ENCODE measurements around the gene HNRNPF. TPM values are rescaled to one million over a fixed set of nuclear protein-coding genes. Genes with fewer than 3 reads are reported as not detected.

Gene HNRNPF
- polyA plus RNA-seq, 2 of the 4 experiments (the other 2 are of a cell fraction) = 228 to 271 TPM

- WGBS (ENCODE audit: missing lambda C conversion rate) = 10% methylated on average over 2 of the region's 2 CpGs
- TF ChIP-seq RCOR1 (IDR thresholded peaks at IDR 0.05; ENCODE audit: low read depth, low read length) (no peak), JUNB (IDR thresholded peaks at IDR 0.05) (no peak), FOSL2 (IDR thresholded peaks at IDR 0.05) (no peak), FOSL2 (CRISPR knock-in tag; IDR thresholded peaks at IDR 0.05) (no peak), NFE2L2 (conservative IDR thresholded peaks at IDR 0.05; ENCODE audit: low read length) (no peak), ATOH8 (CRISPR knock-in tag; IDR thresholded peaks at IDR 0.05; ENCODE audit: low read depth) (no peak), FOSB (CRISPR knock-in tag; IDR thresholded peaks at IDR 0.05) (no peak), JUN (IDR thresholded peaks at IDR 0.05) (no peak), KDM5A (IDR thresholded peaks at IDR 0.05) (no peak), MYC (IDR thresholded peaks at IDR 0.05; ENCODE audit: borderline replicate concordance, low read length) (no peak), CHD4 (IDR thresholded peaks at IDR 0.05; ENCODE audit: borderline replicate concordance) (no peak), CBX2 (IDR thresholded peaks at IDR 0.05; ENCODE audit: borderline replicate concordance, low read depth) (no peak)
- peaks cover 40% of the 10 kb centered on the region for H3K4me1 ChIP-seq
- ChIA-PET POLR2A (interaction anchor here (0.5 kb wide), 1 partner anchor 55 kb away, joined by 3 read pairs; no protein-coding TSS in a partner anchor), CTCF (interaction anchor here (0.9 to 11.0 kb wide), 4 partner anchors 26 to 239 kb away, joined by 3 to 234 read pairs (median 9); no protein-coding TSS in a partner anchor)
- H3K4me3 ChIP-seq = no peak overlapping the region
- H3K9me3 ChIP-seq = no peaks in the 10 kb centered on the region
- FAIRE-seq = no peak
- no peak for ATAC-seq
- H3K4me2 ChIP-seq = no peak overlapping the region
- DNase-seq (ENCODE audit: low read depth in 1 of 2, low spot score in 1 of 2) = no peak
- peak overlapping the region; percentile 68 to 77; a peak in 5 of 6 replicates for H3K27ac ChIP-seq
These were observed 54.1 kb downstream of the HNRNPF start for GRCh38 chr10:43354879-43355380.

GRCh38 chr10:43354330-43354635 is 54.7 kb downstream of the HNRNPF start:
- no peak overlapping the region for H3K4me3 ChIP-seq
- TF ChIP-seq, protein P1, sequence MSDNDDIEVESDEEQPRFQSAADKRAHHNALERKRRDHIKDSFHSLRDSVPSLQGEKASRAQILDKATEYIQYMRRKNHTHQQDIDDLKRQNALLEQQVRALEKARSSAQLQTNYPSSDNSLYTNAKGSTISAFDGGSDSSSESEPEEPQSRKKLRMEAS (IDR thresholded peaks at IDR 0.05) = no peak
- TF ChIP-seq, protein P2, sequence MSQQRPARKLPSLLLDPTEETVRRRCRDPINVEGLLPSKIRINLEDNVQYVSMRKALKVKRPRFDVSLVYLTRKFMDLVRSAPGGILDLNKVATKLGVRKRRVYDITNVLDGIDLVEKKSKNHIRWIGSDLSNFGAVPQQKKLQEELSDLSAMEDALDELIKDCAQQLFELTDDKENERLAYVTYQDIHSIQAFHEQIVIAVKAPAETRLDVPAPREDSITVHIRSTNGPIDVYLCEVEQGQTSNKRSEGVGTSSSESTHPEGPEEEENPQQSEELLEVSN (IDR thresholded peaks at IDR 0.05; ENCODE audit: borderline replicate concordance, low read depth) = no peak
- TF ChIP-seq SREBF2 (IDR thresholded peaks at IDR 0.05) = no peak
- TF ChIP-seq EHMT2 (IDR thresholded peaks at IDR 0.05; ENCODE audit: low read depth) = no peak
- no peak for TF ChIP-seq JUNB (IDR thresholded peaks at IDR 0.05)
- no peak for TF ChIP-seq ZSCAN20 (CRISPR knock-in tag; IDR thresholded peaks at IDR 0.05)
- TF ChIP-seq, protein P3, sequence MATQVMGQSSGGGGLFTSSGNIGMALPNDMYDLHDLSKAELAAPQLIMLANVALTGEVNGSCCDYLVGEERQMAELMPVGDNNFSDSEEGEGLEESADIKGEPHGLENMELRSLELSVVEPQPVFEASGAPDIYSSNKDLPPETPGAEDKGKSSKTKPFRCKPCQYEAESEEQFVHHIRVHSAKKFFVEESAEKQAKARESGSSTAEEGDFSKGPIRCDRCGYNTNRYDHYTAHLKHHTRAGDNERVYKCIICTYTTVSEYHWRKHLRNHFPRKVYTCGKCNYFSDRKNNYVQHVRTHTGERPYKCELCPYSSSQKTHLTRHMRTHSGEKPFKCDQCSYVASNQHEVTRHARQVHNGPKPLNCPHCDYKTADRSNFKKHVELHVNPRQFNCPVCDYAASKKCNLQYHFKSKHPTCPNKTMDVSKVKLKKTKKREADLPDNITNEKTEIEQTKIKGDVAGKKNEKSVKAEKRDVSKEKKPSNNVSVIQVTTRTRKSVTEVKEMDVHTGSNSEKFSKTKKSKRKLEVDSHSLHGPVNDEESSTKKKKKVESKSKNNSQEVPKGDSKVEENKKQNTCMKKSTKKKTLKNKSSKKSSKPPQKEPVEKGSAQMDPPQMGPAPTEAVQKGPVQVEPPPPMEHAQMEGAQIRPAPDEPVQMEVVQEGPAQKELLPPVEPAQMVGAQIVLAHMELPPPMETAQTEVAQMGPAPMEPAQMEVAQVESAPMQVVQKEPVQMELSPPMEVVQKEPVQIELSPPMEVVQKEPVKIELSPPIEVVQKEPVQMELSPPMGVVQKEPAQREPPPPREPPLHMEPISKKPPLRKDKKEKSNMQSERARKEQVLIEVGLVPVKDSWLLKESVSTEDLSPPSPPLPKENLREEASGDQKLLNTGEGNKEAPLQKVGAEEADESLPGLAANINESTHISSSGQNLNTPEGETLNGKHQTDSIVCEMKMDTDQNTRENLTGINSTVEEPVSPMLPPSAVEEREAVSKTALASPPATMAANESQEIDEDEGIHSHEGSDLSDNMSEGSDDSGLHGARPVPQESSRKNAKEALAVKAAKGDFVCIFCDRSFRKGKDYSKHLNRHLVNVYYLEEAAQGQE (IDR thresholded peaks at IDR 0.05) = no peak
- no peak for TF ChIP-seq HOXB13 (CRISPR knock-in tag; IDR thresholded peaks at IDR 0.05; ENCODE audit: low read depth)
- no peak for TF ChIP-seq ELK1 (IDR thresholded peaks at IDR 0.05; ENCODE audit: low read depth, low read length)
- TF ChIP-seq BHLHE40 (IDR thresholded peaks at IDR 0.05; ENCODE audit: low read depth, low read length) = no peak
- TF ChIP-seq, protein P4, sequence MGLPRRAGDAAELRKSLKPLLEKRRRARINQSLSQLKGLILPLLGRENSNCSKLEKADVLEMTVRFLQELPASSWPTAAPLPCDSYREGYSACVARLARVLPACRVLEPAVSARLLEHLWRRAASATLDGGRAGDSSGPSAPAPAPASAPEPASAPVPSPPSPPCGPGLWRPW (IDR thresholded peaks at IDR 0.05) = no peak
- peak in 1 of 2 experiments; percentile 15; a peak in 1 of 6 replicates for ATAC-seq
- peaks cover 40% of the 10 kb centered on the region for H3K4me1 ChIP-seq
- peak overlapping the region; percentile 49 to 77 for H3K27ac ChIP-seq
- POLR2A ChIA-PET = interaction anchor here (0.5 kb wide), 1 partner anchor 55 kb away, joined by 3 read pairs; no protein-coding TSS in a partner anchor
- no peaks in the 10 kb centered on the region for H3K9me3 ChIP-seq
- WGBS (ENCODE audit: missing lambda C conversion rate) = 57% methylated on average over 2 of the region's 2 CpGs
- FAIRE-seq = no peak
- no peak for DNase-seq (ENCODE audit: low read depth in 1 of 2, low spot score in 1 of 2)
- CTCF ChIA-PET = interaction anchor here (0.6 to 11.0 kb wide), 7 partner anchors 14 to 249 kb away, joined by 3 to 234 read pairs (median 4); no protein-coding TSS in a partner anchor
- peak overlapping the region; percentile 55 for H3K4me2 ChIP-seq

Measured in A549 (cell line).